HG03432 (cell line): Measurements from ENCODE around the gene IGSF8.

ENCODE experiments used
- ATAC-seq: cut with Tn5 transposase; IDR thresholded peaks from one replicate; pipeline ENCODE4 v1.9.1; 2021; ENCODE audit warnings: mild to moderate bottlenecking, moderate library complexity; ENCODE audit not compliant: unreplicated experiment

IGSF8 gene

DNA sequence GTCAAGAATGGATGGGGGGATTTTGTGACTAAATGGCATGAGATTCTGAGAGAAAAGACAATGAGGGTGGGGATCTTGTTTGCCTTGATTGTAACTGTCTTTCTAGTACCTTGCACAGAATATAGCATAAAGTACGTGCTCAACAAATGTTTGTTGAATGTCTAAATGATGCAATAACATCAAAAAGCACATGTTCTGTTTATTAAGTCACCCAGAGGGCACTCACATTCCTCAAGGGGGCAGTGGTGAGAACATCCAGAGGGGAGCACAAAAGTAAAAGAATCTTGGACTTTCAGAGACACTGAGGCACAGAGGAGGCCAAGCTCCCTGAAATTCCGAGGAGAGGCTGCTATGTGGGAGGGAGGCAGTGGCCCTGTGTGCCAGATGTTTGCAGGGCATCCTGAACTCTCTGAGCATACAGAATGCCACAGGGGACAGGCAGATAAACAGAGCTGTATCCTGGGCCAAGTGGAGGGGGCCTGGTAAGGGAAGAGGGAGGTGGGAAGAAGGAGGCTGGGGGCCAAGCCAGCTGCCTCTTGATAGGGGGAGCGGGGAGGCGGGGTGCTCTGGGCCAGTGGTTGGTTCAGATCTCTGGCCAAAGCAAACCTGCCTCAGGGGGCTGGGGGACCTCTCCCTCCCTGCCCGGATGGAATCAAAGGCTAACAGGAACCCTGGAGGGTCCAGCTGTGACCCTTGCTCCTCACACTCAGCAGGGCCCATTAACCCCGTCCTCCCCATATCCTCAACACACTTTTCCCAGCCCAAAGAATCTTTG is 10.7 kb upstream of the IGSF8 start:
- no peak for ATAC-seq

DNA sequence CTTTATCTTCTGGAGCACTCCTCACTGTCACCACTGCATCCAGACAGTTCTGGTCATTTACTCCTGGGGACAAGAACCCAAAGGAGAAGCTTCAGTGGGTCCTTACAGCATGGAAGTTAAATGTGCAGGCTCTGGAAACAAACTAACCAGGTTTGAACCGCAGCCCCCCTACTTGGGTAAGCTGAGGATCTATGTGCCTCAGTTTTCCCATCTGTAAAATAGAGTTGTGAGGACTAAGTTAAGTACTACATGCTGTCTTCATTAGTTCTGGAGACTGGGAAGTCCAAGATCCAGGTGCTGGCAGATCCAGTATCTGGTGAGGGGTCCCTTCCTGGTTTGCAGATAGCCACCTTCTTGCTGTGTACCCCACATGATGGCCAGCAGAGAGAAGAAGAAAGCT is 9.1 kb upstream of the IGSF8 start:
- no peak for ATAC-seq

DNA sequence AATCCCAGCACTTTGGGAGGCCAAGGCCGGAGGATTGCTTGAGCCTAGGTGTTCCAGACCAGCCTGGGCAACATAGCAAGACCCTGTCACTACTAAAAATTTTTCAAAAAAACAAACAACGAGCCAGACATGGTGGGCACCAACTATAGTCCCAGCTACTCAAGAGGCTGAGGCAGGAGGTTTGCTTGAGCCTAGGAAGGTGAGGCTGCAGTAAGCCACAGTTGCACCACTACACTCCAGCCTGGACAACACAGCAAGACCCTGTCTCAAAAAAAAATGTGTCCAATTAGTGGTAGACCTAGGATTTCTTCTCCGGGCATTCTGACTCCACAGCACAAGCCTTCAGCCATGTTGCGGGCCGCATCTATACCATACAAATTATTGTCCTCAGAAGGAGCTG is 6.7 kb upstream of the IGSF8 start:
- no peak for ATAC-seq

DNA sequence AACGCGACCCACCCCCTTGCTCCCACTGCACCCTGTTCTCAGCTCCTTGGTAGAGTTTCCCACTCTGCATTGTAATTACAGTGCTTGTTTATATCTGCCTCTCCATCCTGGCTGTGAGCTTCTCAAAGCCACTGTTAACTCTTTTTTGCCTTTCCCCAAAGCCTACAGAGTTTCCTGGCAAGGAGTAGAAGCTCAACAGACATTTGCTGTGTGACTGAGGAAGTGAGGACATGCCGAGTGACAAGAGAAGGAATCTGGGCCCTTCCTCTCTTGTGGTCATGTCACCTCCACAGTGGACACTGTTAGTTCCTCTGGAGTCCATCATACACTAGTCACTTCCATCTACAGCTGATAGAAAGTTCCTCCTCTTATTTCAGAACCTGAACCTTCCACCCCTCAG is 6.1 kb upstream of the IGSF8 start:
- no peak for ATAC-seq

DNA sequence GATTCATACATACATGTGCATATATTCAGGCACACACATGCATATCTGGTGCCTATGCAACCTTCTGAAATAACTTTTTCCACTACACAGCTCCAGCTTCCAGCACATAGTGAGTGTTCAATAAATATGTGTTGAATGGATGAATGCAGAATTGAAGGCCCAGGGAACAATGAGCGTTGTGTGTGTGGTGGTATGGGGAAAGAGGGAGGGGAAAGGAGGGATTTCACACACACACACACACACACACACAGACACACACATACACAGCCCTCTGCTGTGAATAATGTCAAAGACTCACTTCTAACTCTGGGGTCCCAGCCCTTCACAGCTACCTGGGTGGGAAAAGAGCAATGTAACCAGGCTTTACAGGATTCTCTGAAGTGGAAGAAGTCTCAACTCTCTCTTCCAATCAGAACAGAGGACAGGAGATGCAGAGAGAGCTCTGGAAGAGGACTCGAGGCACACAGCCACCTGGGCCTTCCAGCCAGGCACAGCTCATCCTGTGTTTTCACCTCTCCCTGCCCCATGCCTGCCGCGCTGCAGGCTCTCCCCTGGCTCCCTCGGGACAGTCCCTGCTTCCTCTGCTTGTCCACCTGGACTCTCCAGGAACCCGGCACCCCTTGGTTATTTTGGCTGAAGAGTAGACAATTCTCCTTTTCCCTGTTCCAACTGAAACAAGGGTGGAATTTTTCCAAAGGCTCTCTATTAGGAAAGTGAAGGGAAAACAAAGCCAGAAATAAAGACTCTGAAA is 5.4 kb upstream of the IGSF8 start:
- no peak for ATAC-seq

DNA sequence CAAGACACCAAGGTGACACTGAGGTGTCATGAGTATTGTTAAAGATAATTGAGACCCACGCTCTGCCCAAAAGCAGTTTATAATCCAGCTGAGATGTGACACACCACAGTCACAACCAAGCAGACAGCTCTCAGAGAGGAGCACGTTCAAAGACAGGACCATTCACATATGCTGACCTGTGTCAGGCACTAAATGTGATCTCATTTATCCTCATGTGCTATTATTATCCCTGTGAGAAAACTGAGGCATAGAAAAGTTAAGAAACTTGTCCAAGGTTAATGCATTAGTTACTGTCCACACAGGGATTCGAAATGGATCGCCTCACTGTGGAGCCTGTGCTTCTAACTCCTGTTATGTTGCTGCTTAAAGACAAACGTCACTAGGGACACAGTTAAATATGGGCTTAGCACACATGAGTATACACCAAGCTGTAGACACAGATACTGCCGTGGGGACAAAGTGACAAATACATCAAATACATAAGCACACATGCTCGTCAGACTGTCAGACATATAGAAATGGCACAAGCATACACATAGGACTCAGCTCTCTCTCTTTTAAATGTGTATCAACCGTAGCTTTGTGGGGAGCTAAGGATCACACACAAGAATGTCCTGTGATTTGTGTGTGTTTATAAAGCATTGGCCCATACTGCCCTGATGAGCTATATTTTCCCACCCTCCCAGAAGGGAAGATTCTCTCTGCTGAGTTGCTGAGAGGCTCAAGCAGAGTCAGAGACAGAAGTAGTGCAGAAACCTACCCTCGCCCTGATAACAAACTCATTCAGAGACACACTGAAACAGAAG is 3.5 kb upstream of the IGSF8 start:
- ATAC-seq: no peak

DNA sequence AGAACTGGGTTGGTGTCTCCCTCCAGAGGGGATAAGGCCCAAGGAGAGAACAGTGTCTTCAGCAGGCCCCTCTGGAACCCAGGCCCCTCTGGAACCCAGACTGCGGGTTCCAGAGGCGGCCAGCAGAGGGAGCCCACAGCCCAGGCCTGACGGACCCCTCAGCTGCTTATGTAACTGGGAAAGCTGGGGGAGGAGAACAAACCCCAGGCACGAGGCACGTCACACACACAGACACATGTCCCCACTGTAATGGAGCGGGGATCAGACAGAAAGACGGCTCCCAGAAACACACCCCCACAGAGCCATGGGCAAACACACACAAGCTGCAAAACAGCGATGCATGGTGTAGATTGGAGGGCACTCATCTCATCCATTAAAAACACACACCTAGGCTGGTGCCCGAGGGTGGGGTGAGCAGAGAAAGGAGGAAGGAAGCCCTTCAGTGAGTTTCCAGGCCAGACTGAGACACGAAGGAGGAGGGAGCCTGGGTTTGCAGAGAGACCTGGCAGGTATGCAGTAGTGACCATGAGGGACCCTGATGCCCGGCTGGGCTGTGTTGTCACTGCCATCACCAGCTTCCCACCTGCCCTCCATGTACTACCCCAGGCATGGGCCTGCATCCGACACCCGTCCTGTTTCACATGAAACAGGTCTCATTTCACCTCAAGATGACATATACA is 2.8 kb upstream of the IGSF8 start:
- ATAC-seq: peak; percentile 24

DNA sequence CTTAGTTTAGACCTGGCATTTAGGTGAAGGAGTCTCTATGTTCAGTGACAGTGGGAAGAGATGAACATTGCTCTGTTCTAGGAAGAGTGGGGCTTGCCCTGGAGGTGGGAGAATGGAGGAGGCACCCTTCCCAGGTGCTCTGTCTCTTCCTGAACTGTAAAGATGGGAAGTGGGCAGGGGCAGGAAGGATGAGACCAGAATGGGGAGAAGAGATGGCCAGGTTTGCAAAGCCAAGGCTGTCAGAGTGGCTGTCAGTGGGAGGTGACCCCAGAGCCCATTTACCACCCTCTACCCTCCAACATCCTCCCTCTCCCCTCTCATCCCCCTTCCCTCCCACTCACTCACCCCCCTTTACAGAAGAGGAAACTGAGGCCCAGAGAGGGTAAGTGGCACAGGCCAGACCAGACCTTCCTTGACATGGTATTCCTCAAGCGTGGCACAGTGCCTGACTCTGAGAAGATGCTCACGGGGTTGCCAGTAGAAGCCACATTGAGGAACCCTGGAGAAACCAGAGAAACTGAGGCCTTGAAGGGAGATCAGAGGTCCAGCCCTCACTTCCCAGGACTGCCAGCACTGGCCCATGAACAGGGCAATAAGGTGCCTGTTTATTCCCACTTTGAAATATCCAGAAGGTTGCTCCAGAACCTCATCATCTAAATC is 1.4 kb upstream of the IGSF8 start:
- no peak for ATAC-seq

DNA sequence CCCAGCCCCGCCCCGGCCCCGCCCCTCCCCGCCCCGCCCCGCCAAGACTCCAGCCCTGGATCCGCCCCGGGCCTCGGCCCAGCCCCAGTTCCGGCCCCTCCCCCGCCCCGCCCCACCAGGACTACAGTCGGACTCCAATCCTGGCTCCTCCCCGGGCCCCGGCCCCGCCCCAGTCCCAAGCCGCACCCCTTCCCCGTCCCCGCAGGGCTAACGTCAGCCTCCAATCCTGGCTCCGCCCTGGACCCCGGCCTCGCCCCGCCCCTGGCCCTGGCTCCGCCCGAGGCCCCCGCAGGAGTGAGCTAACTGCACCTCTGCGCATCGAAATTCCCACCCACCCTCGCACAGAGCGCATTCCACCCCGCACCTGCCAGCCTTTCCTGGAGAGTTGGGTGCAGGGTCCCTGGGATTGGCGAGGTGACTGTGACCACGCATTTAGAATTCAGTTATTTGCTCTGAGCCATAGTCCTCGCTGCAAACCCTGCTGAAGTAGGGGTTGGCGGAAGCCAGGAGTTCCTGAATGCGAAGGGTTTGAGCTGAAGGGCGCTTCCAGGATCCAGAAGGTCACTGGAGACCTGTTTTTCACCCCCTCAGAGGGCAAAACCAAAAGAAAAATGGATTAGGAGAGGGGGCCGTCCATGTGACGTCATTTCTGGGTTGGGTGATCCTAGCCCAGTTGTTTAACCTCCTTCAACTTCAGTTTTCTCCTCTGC is 588 bp upstream of the IGSF8 start:
- ATAC-seq: peak; percentile 83

DNA sequence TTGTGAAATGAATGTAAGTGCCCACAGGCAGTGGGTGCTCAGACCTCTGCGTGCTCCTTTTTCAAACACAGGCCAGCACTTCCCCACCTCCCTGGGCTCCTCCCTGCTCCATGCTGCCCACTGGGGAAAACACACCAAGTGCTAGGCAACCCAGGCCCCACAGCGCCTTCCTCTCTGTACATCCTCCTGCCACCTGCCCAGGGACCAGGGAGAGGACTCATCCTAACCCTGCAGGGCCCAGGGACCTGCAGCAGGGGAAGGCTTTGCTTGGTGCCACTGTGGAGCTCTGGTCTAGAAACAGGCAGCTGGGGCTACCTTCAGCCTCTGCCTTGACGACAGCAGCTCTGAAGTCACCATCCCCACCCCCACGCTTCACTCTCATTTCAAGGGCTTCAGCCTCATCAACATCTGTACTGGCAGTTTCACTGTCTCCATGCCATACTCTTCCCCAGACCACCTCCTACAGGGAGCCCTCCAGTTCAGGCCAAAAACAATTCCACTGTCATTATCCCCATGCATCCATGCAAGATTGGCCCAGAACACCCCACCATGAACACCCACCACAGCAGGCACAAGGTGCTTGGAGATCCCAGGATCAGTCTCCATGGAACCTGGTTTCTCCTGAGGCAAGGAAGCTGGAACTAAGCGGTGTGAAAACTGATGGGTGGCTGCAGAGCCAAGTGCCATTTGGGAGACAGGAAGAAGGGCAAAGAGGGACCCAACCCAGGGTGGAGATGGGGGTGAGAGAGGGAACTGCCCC is 1.1 kb downstream of the IGSF8 start:
- no peak for ATAC-seq

DNA sequence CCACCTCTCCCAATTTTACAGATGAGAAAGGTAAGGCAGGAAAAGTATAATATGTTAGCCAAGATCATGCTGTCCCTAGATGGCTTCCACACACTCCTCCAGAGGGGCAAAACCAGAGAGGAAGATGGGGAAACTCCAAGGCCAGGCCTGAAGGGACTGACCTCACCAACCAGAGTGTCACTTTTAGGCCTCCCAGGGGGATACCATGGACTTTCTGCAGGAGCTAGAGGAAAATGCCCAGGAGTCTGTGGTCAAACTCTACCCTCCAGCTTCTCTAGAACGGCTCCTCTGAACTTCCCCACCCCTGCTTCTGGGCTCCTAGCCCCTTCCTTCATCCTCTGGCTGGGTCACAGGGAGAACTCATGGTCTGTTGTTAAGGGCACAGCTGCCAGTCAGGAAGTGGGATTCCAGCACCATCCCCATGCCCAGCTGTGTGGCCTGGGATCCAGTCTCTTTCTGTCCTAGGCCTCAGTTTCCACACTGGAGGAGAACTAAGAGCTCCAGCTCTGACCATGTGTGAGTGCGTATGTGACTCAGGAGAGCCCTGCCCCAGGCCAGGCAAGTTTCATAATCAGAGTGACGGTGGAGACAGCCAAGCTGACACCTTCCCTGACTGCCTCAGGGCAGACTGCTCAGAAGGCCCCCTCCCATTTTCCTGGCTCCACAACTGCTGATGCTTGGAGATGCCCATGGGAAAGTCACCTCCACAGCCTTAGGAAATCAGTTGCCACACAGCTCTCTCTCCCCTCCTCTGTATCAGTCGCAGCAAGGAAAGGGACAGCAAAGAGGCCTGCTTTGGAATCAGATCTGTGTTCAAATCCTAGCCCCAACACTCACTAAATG is 1.9 kb downstream of the IGSF8 start:
- no peak for ATAC-seq

DNA sequence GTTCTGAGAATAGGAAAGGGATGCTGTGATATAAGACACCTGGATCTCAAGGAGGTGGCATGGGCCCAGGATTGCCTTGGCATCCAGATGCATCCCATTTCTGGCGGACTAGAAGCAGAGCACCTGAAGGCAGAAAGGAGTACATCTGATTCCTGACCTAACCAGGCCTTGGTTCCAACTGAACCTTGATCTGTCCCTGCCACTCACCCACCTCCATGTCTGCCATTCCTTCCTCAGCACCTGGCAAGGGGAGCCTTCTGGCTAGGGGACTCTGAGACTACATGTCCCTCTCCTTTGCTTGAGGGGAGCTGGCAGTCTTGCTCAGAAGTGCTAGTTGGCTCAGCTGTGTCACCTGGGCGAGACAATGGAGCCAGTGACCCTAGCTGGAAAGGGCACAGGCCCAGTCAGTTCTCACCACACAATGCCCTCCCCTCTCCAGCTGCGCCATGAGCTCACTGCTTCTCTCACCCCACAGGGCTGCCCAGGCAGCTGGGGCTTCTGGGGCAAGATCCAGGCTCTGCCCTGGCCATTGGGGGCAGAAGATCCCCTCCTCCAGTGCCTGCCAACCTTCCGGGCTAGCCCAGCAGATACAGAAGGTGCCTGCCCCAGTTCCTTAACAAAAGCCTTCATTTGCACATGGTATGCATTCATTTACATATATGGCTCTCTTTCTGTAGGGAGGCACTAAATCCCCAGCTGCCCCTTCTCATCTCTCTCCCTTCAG is 2.9 kb downstream of the IGSF8 start:
- ATAC-seq: no peak

DNA sequence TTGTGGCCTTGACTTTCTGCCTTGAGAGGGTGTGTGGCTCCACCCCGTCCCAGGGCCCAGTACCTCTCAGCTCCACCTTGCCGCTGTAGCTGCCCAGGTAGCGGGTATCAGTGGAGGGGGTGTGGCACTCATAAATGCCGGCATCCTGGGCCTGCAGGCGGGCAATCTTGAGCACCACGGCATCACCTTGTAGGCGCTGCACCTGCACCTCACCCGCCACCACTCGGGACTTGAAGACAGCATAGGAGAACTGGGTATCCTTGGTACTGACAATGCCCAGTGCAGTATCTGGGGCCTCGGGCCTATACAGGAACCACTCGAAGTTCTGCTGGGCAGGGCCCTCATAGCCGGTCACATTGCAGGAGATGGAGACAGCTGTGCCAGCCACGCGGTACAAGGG is 3.6 kb downstream of the IGSF8 start:
- no peak for ATAC-seq

DNA sequence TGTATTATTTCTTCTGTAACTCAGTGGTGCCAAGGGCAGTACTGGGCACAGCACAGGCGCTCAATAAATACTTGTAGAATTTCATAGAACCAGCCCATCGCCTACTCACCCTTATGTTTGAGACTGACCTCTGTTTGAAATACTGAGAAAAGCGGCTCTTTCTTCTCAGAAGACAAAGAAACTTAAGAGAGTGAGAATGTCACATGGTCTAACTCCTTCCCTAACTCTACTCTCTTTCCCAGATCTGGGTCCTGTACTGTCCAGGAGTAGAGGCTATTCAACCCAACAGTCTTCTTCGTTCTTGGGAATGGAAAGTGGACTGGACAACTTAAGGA is 4.2 kb downstream of the IGSF8 start:
- ATAC-seq: no peak

DNA sequence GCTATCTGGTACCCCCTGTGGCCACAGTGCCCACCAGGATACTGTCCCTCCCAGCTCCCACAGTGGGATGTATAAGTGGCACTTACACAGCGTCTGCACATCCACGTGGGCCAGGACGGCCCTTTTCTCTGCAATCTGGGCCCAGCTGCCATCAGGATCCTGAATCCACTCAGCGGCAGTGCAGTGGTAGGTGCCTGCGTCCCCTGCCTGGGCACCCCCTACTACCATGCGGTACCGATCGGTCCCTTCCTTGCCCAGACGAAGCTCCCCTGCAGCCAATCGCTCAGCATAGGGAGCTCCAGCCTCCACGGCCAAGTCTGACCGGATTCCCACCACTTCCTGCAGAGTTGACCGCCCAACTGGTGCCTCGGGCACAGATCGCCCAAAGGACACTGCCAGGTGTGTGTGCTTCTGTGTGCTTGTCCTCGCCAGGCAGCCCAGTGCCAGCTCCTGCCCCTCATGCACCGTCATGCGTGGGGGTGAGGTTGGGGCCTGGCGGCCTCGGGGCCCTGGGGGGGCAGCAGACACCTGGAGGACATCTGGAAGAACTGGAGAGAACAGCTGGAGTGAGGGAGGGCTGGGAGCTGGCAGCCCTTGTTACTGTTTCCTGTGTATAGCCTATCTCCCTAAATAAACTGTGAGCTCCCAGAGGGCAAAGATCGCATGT is 4.7 kb downstream of the IGSF8 start:
- no peak for ATAC-seq

DNA sequence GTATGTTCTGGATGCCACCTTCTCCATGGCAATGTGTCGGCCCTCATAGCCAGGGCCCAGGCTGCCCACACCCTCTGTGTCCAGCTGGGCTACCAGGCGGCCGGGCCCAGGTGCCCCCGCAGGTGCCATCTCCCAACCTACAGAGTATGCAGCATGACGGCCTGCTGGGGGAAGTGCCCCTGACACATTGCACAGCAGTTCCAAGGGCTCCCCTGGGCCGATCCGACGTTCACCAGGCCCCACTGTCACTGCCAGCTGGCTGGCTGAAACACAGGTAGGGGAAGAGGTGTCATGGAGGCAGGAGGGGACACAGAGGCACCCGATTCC is 5.4 kb downstream of the IGSF8 start:
- no peak for ATAC-seq

DNA sequence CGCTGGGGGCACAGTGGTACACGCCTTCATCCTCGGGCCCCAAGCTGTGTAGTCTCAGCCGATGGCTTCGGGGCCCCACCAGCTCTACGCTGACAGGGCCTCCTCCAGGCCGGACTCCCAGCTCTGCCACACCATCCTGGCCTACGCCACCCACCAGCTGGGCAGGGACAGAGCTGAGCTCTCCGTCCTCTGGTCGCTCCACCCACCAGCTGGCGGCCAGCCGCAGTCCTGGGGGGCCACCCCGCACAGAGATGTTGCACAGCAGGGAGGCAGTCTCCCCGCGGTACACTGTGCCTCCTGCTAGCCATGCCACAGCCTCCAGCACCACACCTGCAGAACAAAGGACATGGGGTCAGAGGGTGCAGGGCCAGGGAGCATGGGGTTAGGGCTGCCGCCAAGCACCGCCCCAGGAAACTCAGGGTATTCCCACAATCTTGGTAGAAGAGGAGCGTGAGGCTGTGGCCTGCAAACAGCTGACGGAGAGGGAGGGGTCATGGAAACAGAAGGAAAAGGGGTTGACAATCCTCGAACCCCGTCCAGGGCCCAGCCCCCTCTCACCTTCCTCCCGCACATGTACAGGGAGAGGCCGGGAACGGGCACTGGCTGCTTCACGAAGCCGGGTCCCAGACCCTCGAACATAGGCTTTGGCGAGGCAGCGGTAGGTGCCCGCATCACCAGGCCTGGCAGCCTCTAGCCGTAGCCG is 5.9 kb downstream of the IGSF8 start:
- ATAC-seq: no peak
